Stomach smooth muscle (tissue), 2 donors: Measurements from ENCODE around the gene CRYBA1.
"Not testable (repeated sequence)": the region's sequence is repeated elsewhere in the genome, so short reads cannot be mapped to it uniquely, and the experiment has no call there.

Source experiments
- H3K27ac ChIP-seq: one replicate; pipeline ENCODE4 v1.7.0; 2013; ENCODE audit warnings: mild to moderate bottlenecking, low read length, inconsistent platforms
- H3K27me3 ChIP-seq, 2 donors: one replicate each; pipeline ENCODE4 v1.7.0; 2013; ENCODE audit warnings: low read length in 2 of 2; ENCODE audit not compliant: insufficient read depth in 2 of 2, control insufficient read depth in 1 of 2
- H3K36me3 ChIP-seq, 2 donors: one replicate each; pipeline ENCODE4 v1.7.0; 2013; ENCODE audit warnings: low read length in 2 of 2; ENCODE audit not compliant: control insufficient read depth in 2 of 2, insufficient read depth in 2 of 2
- H3K4me1 ChIP-seq: one replicate; pipeline ENCODE4 v1.7.0; 2013; ENCODE audit warnings: low read length; ENCODE audit not compliant: control insufficient read depth, insufficient read depth
- H3K4me3 ChIP-seq, 2 donors: one replicate each; pipeline ENCODE4 v1.7.0; 2013; ENCODE audit warnings: low read length in 2 of 2
- H3K9ac ChIP-seq, 2 donors: one replicate each; pipeline ENCODE4 v1.7.0; 2013; ENCODE audit warnings: low read length in 2 of 2, mild to moderate bottlenecking in 1 of 2
- H3K9me3 ChIP-seq, 2 donors: one replicate each; pipeline ENCODE4 v1.7.0; 2013; ENCODE audit warnings: low read length in 2 of 2; ENCODE audit not compliant: control insufficient read depth in 2 of 2
- donor health status: healthy.
- donor health status: Pancreatic carcinoma.

The CRYBA1 gene, protein sequence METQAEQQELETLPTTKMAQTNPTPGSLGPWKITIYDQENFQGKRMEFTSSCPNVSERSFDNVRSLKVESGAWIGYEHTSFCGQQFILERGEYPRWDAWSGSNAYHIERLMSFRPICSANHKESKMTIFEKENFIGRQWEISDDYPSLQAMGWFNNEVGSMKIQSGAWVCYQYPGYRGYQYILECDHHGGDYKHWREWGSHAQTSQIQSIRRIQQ

DNA sequence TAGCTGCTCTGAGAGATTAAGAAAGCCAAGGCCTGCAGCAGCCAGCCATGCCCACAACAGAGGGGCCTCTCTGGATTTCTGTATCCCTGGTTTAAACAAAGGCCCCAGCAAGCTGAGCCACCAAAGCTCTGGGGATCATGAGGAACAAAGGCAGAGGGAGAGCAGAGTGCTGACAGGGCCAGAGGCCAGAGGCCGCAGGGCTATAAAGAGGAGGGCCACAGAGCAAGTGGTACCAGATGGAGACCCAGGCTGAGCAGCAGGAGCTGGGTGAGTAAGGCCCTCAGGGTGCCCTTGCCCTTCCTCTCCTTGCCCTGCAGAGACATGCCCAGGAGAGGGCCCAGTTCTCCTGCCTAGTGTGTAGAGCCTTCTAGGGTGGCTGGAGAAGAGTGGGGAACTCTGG is at the start of gene CRYBA1:
Gene CRYBA1 (plus strand): TSS at position 232 of the 400 bp plus-strand sequence. CDS start 5 bp downstream, at position 237.
- H3K27me3 ChIP-seq, result no peaks in the 10 kb centered on the region
- H3K27ac ChIP-seq, result no peak within 1 kb of the TSS

DNA sequence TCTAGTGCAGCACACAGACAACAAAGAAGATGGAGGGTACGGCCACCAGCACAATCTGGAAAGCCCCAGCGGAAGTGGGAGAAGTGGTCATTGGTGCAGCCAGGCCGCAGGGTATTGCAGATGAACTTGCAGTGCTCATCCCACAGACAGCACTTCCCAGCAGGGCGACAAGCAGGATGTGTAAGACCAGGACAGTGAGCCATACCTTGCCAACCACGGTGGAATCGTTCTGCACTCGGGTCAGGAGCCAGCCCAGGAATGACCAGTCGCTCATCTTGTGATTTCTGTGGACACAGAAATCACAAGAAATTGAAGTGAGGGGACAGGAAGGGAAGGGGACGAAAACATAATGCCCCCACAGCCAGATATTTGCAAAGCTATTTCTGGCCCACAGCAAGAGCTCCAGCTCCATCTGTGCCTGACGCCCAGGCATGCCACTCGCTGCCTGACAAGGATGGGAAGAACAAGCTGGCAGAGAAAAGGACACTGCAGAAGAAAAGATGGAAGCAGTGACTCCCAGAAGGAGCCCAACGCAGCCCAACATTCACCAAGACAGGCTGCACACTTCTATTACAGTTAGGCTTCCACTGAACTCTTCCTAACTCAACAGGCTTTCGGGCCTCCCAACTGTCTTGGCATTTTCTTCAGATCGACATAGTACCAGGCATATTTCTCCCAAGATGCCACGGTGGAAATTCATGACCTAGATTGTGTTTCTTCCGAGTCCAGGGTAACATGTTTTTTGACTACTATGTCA is 49.0 kb upstream of the CRYBA1 start:
- no peak overlapping the region for H3K27ac ChIP-seq
- H3K4me3 ChIP-seq, result no peak overlapping the region
- H3K4me1 ChIP-seq, result no peaks in the 10 kb centered on the region
- H3K9ac ChIP-seq, result no peak overlapping the region
- H3K27me3 ChIP-seq, result no peaks in the 10 kb centered on the region
- H3K9me3 ChIP-seq, result no peaks in the 10 kb centered on the region
- H3K36me3 ChIP-seq, result no peaks in the 10 kb centered on the region

More for the DNA sequence above, at the start of gene CRYBA1:
- no peaks in the 10 kb centered on the region for H3K9me3 ChIP-seq
- H3K4me1 ChIP-seq, result peaks cover 2% of the 10 kb centered on the region
- no peak within 1 kb of the TSS for H3K4me3 ChIP-seq
- H3K9ac ChIP-seq, result no peak within 1 kb of the TSS
- H3K36me3 ChIP-seq, result no peaks in the 10 kb centered on the region

DNA sequence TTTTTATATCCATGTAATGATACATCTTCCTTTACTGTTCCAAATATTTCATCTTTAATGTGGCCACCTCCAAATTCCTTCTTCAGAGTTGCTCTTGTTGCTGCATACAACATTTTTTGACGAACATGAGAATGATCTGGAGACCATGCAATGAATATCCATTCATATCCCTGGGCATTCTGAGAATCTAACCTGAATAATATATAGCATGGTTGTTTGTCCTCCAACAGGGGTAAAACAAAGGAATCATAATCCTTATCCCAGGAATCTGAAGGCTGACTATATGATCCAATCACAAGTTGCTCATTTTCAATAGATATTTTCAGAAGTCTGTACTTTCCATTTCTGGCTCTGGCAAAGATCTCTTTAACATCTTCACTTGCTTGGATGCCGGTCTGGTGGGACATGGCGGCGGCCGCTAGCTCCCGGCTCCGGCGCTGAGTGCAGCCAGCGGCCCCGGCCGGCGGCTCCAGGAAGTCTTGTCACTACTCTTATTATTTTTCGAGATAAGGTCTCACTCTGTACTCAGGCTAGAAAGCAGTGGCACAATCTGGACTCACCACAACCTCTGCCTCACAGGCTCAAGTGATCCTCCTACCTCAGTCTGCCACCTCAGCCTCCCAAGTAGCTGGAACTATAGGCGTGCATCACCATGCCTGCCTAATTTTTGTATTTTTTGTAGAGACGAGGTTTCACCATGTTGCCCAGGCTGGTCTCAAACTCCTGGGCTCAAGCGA is 42.4 kb upstream of the CRYBA1 start:
- H3K27me3 ChIP-seq, H3K27ac ChIP-seq, H3K4me1 ChIP-seq, H3K4me3 ChIP-seq, H3K36me3 ChIP-seq, H3K9me3 ChIP-seq, H3K9ac ChIP-seq: not testable (repeated sequence)

DNA sequence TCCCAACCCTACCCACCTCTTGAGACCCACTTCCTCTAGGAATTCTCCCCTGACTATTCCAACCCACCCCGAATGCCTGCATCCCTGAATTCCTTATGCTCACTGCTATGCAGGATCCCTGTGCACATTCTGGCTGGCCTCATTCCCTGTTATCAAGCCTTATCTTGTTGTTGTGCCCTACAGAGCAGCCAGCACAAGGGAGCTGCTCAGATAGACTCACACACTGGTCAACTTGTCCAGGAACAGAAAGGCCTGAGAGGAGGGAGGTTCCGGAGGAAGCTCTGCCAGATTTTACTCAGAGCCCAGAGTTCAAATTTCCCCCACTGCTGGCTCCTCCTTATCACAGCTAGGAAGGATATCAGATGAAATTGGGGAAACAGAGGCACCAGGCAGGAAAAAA is 41.6 kb upstream of the CRYBA1 start:
- Histone ChIP-seq H3K36me3 (no peaks in the 10 kb centered on the region), H3K27me3 (peaks cover 0 to 3% of the 10 kb centered on the region in 2 donors), H3K4me1 (no peaks in the 10 kb centered on the region), H3K9me3 (no peaks in the 10 kb centered on the region), H3K9ac (no peak overlapping the region), H3K27ac (no peak overlapping the region), H3K4me3 (no peak overlapping the region)

DNA sequence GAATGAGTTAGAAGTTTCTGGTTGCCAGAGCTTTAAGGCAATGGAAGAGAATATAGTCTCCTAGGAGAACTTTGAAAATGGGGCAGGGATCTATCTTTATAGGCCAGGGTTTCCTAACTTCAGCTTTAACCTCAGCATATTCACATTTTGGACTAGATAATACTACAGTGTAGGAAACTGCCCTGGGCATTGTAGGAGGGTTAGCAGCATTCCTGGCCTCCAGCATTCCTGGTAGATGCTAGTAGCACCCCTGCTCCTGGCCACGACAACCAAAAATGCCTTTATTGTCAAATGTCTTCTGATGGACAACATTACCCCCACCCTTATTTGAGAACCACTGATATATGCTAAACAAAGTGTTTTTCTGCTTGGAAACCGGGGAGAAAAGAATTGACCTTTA is 38.7 kb upstream of the CRYBA1 start:
- no peak overlapping the region for H3K9ac ChIP-seq

DNA sequence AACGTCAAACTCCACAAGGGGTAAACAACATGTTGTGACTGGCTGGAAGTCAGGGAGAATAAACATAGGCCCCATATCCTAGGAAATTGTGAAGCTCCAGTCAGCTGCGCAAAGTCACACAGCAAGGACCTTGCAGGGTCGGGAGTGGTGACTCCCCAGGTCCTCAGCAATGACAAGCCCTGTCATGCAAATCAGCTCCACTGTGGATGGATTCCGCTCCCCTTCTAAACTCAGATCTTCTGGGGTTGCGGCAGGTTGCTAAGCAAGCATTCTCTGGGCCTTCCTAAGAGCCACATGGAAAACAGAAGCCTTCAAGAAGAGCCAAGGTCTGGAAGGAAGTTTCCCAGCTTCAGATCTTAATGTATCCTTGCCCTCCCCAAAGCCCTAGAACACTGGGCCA is 37.6 kb upstream of the CRYBA1 start:
- Histone ChIP-seq H3K9me3 (no peaks in the 10 kb centered on the region), H3K9ac (no peak overlapping the region), H3K4me3 (no peak overlapping the region), H3K27ac (no peak overlapping the region), H3K4me1 (no peaks in the 10 kb centered on the region), H3K36me3 (no peaks in the 10 kb centered on the region), H3K27me3 (peaks cover 0 to 3% of the 10 kb centered on the region in 2 donors)

More for the DNA sequence above, 38.7 kb upstream of the CRYBA1 start:
- Histone ChIP-seq H3K4me3 (no peak overlapping the region), H3K27me3 (peaks cover 0 to 3% of the 10 kb centered on the region in 2 donors), H3K9me3 (no peaks in the 10 kb centered on the region), H3K27ac (no peak overlapping the region), H3K36me3 (no peaks in the 10 kb centered on the region), H3K4me1 (no peaks in the 10 kb centered on the region)

DNA sequence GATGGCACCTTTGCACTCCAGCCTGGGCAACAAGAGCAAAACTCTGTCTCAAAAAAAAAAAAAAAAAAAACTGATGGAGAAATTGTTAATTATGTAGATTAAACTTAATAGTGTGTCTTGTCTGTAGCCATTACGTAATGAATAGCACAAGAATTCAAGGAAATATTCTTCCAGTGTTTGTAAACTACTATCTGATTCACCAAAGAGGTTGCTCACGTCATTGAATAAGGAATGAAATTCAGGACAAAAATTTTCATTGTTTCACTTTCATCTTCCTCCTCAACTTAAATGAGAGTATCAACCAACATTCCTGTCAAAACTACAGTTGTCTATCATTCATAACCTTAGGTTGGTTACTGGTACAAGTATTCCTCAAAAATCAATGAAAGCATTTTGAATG is 35.8 kb upstream of the CRYBA1 start:
- Histone ChIP-seq H3K9me3 (no peaks in the 10 kb centered on the region), H3K4me3 (no peak overlapping the region), H3K4me1 (no peaks in the 10 kb centered on the region), H3K27me3 (no peaks in the 10 kb centered on the region), H3K36me3 (no peaks in the 10 kb centered on the region), H3K27ac (no peak overlapping the region), H3K9ac (no peak overlapping the region)

DNA sequence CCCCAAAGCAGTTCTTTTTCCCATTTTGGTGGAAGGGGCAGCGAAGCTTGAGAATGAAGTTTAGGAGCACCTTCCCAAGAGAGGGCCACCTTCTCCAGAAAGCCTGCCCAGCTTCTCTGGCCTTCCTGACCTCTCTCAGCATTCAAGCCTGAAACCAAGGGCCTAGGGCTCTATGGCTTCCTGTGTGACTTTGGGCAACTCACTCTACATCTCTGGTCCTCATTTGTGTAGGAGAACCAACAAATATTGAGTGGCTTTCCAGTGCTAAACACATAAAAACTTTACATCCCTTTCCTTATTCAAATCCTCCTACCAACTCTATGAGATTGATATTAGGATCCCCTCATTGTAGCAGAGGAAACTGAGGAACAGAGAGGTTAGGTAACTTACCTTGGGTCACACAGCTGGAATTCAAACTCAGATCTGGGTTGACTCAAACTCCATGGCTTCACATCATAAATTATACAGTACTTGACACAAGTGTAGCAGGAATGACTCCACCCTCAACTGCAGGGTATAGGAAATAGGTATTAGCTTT is 34.5 kb upstream of the CRYBA1 start:
- Histone ChIP-seq H3K4me3 (no peak overlapping the region), H3K9me3 (no peaks in the 10 kb centered on the region), H3K27me3 (no peaks in the 10 kb centered on the region), H3K4me1 (no peaks in the 10 kb centered on the region), H3K36me3 (no peaks in the 10 kb centered on the region), H3K27ac (no peak overlapping the region), H3K9ac (no peak overlapping the region)

DNA sequence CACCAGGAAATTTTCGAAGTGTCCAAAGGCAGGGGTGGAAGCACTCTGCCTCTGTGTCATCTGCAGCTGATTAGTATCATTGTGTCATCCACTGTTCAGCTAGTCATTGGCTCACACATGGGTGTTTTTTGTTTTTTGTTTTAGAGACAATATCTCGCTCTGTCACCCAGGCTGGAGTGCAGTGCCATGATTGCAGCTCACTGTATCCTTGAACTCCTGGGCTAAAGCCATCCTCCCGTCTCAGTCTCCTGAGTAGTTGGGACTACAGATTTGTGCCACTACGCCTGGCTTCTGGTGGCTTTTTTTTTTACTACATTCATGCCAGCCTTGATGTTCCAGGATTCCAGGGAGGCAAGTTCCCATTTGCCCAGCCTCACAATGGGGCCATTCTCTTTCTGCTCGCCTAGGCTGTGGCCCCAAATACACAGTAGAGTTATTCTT is 34.0 kb upstream of the CRYBA1 start:
- Histone ChIP-seq H3K4me1 (no peaks in the 10 kb centered on the region), H3K27me3 (no peaks in the 10 kb centered on the region), H3K4me3 (no peak overlapping the region), H3K36me3 (no peaks in the 10 kb centered on the region), H3K9me3 (no peaks in the 10 kb centered on the region), H3K27ac (no peak overlapping the region), H3K9ac (no peak overlapping the region)

DNA sequence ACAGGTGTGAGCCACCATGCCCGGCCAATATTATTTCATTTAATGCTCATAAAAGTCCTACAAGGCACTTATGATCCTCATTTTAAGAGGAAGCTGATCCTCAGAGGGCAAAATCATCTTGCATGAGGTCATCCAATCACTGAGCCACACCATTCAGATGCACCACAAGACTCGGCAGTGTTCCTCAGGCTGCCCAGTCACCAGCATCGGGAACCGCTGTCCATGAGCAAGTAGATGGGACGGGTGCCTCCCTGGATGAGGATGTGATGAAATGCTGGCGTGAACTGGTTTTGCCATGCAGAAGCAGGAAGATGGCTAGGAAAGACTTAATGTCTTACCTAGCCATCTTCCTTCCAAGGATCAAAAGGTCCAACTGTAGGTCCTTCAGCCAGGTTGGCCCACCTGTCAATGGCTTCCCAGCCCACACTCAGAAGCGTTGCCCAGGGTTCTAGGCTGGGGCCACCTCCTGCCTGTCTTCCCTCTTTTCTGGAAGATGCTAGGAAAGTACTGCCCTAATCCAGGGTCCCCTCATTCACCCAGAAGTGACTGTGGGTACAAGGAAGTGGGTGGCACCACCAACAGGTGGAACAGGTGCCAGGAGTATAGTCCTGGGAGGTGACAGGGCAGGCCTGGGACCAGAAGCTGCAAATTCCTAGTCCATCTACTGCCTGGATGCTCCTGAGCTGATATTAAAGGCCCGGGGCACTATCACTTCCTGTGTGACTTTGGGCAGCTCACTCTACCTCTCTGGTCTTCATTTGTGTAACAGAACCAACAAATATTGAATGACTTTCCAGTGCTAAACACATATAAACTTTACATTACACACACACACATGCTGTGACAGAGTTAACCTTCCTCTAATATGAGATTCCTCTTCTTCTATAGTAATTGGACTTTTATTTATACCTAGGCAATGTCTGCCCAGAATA is 32.2 kb upstream of the CRYBA1 start:
- Histone ChIP-seq H3K27ac (no peak overlapping the region), H3K4me1 (peaks cover 5% of the 10 kb centered on the region), H3K27me3 (no peaks in the 10 kb centered on the region), H3K36me3 (no peaks in the 10 kb centered on the region), H3K9me3 (no peaks in the 10 kb centered on the region), H3K4me3 (no peak overlapping the region), H3K9ac (no peak overlapping the region)
